BE2C (cell line): ENCODE measurements around the gene HLA-DRB1. TPM values are rescaled to one million over a fixed set of nuclear protein-coding genes. Genes with fewer than 3 reads are reported as not detected.
"Not testable (repeated sequence)": the region's sequence is repeated elsewhere in the genome, so short reads cannot be mapped to it uniquely, and the experiment has no call there.

Source experiments
- DNase-seq: peaks from one replicate; pipeline ENCODE4 v3.0.0-alpha.2; 2020
- H3K27me3 ChIP-seq: fragments of 250-450 bp; sonication (Bioruptor Pico); 2 replicates; pipeline ENCODE4 v1.5.1; 2020; ENCODE audit warnings: mild to moderate bottlenecking
- H3K36me3 ChIP-seq: fragments of 250-450 bp; sonication (Bioruptor Pico); 2 replicates; pipeline ENCODE4 v1.5.1; 2020; ENCODE audit warnings: mild to moderate bottlenecking
- H3K4me1 ChIP-seq: fragments of 250-450 bp; sonication (Bioruptor Pico); 2 replicates; pipeline ENCODE4 v1.5.1; 2020
- H3K4me3 ChIP-seq: 2 replicates; pipeline ENCODE4 v1.5.1; 2011; ENCODE audit warnings: low read depth, low read length
- H3K9me3 ChIP-seq: fragments of 250-450 bp; sonication (Bioruptor Pico); 2 replicates; pipeline ENCODE4 v1.5.1; 2020
- CTCF ChIP-seq: IDR thresholded peaks from 2 replicates; pipeline ENCODE4 v1.5.1; 2012; ENCODE audit warnings: mild to moderate bottlenecking, low read depth, low read length
- polyA plus RNA-seq: library from polyadenylated mRNA; unstranded; fragments of >200 nt; gene quantifications from one replicate; pipeline ENCODE4 v1.2.1, GENCODE V29; 2012; ENCODE audit warnings: low read depth, missing spikeins; ENCODE audit not compliant: insufficient read length, insufficient read depth

HLA-DRB1 gene
- polyA plus RNA-seq = not detected

GRCh38 chr6:32589596-32590449, at the start of gene HLA-DRB1:
Gene HLA-DRB1 (minus strand): TSS chr6:32589848. CDS start chr6:32589742, 106 bp downstream.
- no peaks in the 10 kb centered on the region for H3K4me1 ChIP-seq
- DNase-seq = no peak
- no peak within 1 kb of the TSS for H3K4me3 ChIP-seq

GRCh38 chr6:32638532-32639219, 49.0 kb upstream of the HLA-DRB1 start:
- Histone ChIP-seq H3K27me3 (peaks cover 13% of the 10 kb centered on the region), H3K4me1 (no peaks in the 10 kb centered on the region), H3K9me3 (no peaks in the 10 kb centered on the region), H3K4me3 (no peak overlapping the region), H3K36me3 (no peaks in the 10 kb centered on the region)
- no peak for DNase-seq
- no peak for TF ChIP-seq CTCF

More at GRCh38 chr6:32589596-32590449, at the start of gene HLA-DRB1:
- no peaks in the 10 kb centered on the region for H3K9me3 ChIP-seq
- H3K36me3 ChIP-seq = no peaks in the 10 kb centered on the region
- H3K27me3 ChIP-seq = peaks cover 3% of the 10 kb centered on the region
- no peak for TF ChIP-seq CTCF

- H3K4me3 ChIP-seq = no peak overlapping the region
- no peak for TF ChIP-seq CTCF
- no peak for DNase-seq
- no peaks in the 10 kb centered on the region for H3K4me1 ChIP-seq
- peaks cover 14% of the 10 kb centered on the region for H3K27me3 ChIP-seq
- no peaks in the 10 kb centered on the region for H3K36me3 ChIP-seq
- H3K9me3 ChIP-seq = no peaks in the 10 kb centered on the region
These were observed 48.2 kb upstream of the HLA-DRB1 start for GRCh38 chr6:32637883-32638282.

GRCh38 chr6:32637219-32637880, 47.7 kb upstream of the HLA-DRB1 start, which contains the start of gene HLA-DQA1:
Gene HLA-DQA1 (plus strand): TSS chr6:32637406. CDS start chr6:32637459, 53 bp downstream.
- Histone ChIP-seq H3K4me1 (no peaks in the 10 kb centered on the region), H3K27me3 (peaks cover 14% of the 10 kb centered on the region), H3K9me3 (no peaks in the 10 kb centered on the region), H3K36me3 (no peaks in the 10 kb centered on the region), H3K4me3 (no peak within 1 kb of the TSS)
- TF ChIP-seq CTCF = no peak
- no peak for DNase-seq

- Histone ChIP-seq H3K9me3 (no peaks in the 10 kb centered on the region), H3K36me3 (no peaks in the 10 kb centered on the region), H3K4me3 (no peak overlapping the region), H3K4me1 (no peaks in the 10 kb centered on the region), H3K27me3 (peaks cover 14% of the 10 kb centered on the region)
- TF ChIP-seq CTCF = no peak
- no peak for DNase-seq
These were observed 46.0 kb upstream of the HLA-DRB1 start for GRCh38 chr6:32635526-32636123.

GRCh38 chr6:32629793-32630192, 40.1 kb upstream of the HLA-DRB1 start:
- not testable (repeated sequence) for H3K4me1 ChIP-seq, DNase-seq, H3K27me3 ChIP-seq, H3K9me3 ChIP-seq, H3K36me3 ChIP-seq, H3K4me3 ChIP-seq
